ENCODE data around the gene UBA5.

DNA sequence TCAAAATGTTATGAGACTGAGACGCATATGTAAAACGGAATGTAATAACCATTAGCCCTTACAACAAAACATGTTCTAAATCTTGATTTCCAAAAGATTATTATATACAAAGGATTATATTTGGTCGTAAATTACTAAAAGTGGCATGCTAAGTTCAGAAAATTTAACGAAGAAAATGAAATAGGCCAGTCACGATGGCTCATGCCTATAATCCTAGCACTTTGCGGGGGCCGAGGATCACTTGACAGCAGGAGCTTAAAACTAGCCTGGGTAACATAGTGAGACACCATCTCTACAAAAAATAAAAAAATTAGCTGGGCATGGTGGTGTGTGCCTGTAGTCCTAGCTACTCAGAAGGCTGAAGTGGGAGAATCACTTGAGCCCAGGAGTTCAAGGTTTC, 29.5 kb upstream of the UBA5 start:
- TF ChIP-seq, protein P1, sequence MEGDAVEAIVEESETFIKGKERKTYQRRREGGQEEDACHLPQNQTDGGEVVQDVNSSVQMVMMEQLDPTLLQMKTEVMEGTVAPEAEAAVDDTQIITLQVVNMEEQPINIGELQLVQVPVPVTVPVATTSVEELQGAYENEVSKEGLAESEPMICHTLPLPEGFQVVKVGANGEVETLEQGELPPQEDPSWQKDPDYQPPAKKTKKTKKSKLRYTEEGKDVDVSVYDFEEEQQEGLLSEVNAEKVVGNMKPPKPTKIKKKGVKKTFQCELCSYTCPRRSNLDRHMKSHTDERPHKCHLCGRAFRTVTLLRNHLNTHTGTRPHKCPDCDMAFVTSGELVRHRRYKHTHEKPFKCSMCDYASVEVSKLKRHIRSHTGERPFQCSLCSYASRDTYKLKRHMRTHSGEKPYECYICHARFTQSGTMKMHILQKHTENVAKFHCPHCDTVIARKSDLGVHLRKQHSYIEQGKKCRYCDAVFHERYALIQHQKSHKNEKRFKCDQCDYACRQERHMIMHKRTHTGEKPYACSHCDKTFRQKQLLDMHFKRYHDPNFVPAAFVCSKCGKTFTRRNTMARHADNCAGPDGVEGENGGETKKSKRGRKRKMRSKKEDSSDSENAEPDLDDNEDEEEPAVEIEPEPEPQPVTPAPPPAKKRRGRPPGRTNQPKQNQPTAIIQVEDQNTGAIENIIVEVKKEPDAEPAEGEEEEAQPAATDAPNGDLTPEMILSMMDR (IDR thresholded peaks at IDR 0.05), result no peak
- TF ChIP-seq CHD2 (IDR thresholded peaks at IDR 0.05; ENCODE audit: low read length, partially characterized antibody) (no peak), RCOR1 (IDR thresholded peaks at IDR 0.05; ENCODE audit: low read depth, low read length) (no peak), SMC3 (IDR thresholded peaks at IDR 0.05) (no peak), NR3C1 (IDR thresholded peaks at IDR 0.05) (no peak), SREBF2 (IDR thresholded peaks at IDR 0.05) (no peak), BHLHE40 (IDR thresholded peaks at IDR 0.05; ENCODE audit: low read depth, low read length) (no peak), CEBPB (IDR thresholded peaks at IDR 0.05) (no peak), ZFP36 (IDR thresholded peaks at IDR 0.05; ENCODE audit: borderline replicate concordance, partially characterized antibody) (no peak), POLR2A (IDR thresholded peaks at IDR 0.05; ENCODE audit: low read length) (no peak)
- TF ChIP-seq, protein P2, sequence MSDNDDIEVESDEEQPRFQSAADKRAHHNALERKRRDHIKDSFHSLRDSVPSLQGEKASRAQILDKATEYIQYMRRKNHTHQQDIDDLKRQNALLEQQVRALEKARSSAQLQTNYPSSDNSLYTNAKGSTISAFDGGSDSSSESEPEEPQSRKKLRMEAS (IDR thresholded peaks at IDR 0.05), result no peak
- TF ChIP-seq, protein P3, sequence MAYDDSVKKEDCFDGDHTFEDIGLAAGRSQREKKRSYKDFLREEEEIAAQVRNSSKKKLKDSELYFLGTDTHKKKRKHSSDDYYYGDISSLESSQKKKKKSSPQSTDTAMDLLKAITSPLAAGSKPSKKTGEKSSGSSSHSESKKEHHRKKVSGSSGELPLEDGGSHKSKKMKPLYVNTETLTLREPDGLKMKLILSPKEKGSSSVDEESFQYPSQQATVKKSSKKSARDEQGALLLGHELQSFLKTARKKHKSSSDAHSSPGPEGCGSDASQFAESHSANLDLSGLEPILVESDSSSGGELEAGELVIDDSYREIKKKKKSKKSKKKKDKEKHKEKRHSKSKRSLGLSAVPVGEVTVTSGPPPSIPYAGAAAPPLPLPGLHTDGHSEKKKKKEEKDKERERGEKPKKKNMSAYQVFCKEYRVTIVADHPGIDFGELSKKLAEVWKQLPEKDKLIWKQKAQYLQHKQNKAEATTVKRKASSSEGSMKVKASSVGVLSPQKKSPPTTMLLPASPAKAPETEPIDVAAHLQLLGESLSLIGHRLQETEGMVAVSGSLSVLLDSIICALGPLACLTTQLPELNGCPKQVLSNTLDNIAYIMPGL (CRISPR knock-in tag; IDR thresholded peaks at IDR 0.05; ENCODE audit: borderline replicate concordance), result no peak
